BJ (cell line): Measurements from ENCODE around the gene DHX58. TPM values are rescaled to one million over a fixed set of nuclear protein-coding genes. Genes with fewer than 3 reads are reported as not detected.

Experiments
- CTCF ChIA-PET: fragments of 350-600 bp; formaldehyde crosslinking; extraction: SDS; loops from one replicate; lab custom pipeline; 2021; ENCODE audit warnings: antibody characterized with exemption, inconsistent platforms; lab: Yijun Ruan, JAX
- POLR2A ChIA-PET: fragments of 300-600 bp; sonication (Branson Sonifier 250); formaldehyde crosslinking; extraction: SDS; loops from one replicate; lab custom pipeline; 2021; ENCODE audit warnings: antibody characterized with exemption; lab: Charles Lee
- DNase-seq: peaks from one replicate; pipeline ENCODE4 v3.0.0-alpha.2; 2011; ENCODE audit warnings: low read depth
- H3K27me3 ChIP-seq: 2 replicates; pipeline ENCODE4 v1.6.0; 2011; ENCODE audit warnings: low read length; ENCODE audit not compliant: control insufficient read depth, insufficient read depth
- H3K36me3 ChIP-seq: 2 replicates; pipeline ENCODE4 v1.5.1; 2011; ENCODE audit warnings: low read length; ENCODE audit not compliant: control insufficient read depth, insufficient read depth
- H3K4me3 ChIP-seq: 2 replicates; pipeline ENCODE4 v1.5.1; 2011; ENCODE audit warnings: low read depth, mild to moderate bottlenecking, control low read depth, low read length
- polyA plus RNA-seq: library from polyadenylated mRNA; depleted of rRNA; stranded (reverse); fragments of >200 nt; gene quantifications from 2 replicates; pipeline ENCODE4 v1.2.3, GENCODE V29; 2011
- TF ChIP-seq, protein P1 (sequence below): IDR thresholded peaks from 2 replicates; pipeline ENCODE4 v1.5.1; 2011; ENCODE audit warnings: low read depth, mild to moderate bottlenecking, control low read depth, inconsistent platforms, low read length, moderate library complexity; ENCODE audit not compliant: insufficient read depth

Gene DHX58
- polyA plus RNA-seq, 1 experiment, result 18.0 TPM

DNA sequence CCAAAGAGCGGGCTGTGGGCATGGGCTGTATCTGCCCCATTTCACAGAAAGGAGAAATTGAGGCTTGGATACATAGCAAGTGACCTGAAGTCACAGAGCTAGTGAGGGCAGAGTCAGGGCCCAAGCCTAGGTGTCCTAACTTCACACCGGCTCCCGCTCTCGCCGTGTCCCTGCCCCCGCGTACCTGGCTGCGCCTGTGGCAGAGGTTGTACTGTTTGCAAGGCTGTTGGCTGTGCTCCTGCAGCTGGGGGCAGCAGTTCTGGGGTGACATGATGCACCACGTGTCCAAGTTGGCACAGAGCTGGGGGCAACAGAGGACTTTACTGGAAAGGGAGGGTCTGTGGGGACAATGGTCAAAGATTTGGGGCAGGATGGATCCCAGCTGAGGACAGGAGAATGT, 3.4 kb downstream of the DHX58 start:
- ChIA-PET POLR2A (interaction anchor here (0.6 kb wide), 1 partner anchor 151 kb away, joined by 3 read pairs; no protein-coding TSS in a partner anchor), CTCF (interaction anchor here (0.6 to 1.6 kb wide), 3 partner anchors 12 to 89 kb away, joined by 3 to 5 read pairs (median 4); partner anchors contain the start of genes KAT2A and NKIRAS2)
- Histone ChIP-seq H3K27me3 (no peaks in the 10 kb centered on the region), H3K4me3 (no peak overlapping the region), H3K36me3 (peaks cover 6% of the 10 kb centered on the region)
- DNase-seq, result no peak
- TF ChIP-seq, protein P1, sequence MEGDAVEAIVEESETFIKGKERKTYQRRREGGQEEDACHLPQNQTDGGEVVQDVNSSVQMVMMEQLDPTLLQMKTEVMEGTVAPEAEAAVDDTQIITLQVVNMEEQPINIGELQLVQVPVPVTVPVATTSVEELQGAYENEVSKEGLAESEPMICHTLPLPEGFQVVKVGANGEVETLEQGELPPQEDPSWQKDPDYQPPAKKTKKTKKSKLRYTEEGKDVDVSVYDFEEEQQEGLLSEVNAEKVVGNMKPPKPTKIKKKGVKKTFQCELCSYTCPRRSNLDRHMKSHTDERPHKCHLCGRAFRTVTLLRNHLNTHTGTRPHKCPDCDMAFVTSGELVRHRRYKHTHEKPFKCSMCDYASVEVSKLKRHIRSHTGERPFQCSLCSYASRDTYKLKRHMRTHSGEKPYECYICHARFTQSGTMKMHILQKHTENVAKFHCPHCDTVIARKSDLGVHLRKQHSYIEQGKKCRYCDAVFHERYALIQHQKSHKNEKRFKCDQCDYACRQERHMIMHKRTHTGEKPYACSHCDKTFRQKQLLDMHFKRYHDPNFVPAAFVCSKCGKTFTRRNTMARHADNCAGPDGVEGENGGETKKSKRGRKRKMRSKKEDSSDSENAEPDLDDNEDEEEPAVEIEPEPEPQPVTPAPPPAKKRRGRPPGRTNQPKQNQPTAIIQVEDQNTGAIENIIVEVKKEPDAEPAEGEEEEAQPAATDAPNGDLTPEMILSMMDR, result no peak

DNA sequence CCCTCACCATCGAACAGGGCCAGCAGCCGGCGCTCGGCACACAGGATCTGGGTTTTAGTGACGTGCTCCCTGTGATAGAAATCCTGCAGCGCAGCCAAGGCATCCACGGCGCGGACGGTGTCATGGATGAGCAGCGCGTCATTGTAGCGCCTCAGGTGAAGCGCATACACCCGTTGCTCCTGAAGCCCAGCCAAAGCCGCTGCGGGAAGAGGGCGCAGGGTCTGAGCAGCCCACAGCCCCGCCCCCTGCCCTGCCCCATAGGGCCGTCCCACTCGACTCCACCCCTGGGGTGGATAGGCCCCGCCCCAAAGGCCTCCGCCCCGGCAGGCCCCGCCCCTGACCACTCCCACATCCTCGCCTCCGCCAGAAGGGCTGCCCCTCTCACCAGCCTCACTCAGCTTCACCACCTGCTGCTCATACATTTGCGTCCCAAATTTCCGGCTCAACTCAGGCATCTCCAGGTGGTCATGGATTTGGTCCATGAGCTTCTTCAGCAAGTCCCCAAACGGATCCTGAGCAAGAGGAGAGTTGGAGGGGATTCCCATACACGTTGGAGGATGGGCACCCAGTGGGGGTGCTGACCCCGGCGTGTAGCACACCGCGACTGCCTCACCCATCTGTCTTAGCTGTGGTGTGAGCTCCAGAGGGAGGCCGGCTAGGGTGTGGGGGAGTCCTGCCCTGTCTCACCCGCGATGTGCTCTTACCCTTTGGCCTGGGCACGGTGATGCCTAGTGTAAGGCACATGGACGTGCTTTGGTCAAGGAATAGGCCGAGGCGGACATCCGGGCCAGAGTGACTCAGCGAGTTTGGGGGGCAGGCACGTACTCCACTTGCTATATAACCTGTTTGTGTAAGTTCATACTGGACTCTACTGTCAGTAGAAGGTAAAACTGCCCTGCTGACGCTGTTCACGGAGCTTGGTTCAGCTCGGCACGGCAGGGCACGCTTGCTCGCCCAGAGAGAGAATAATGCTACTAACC, 4.6 kb downstream of the DHX58 start:
- Histone ChIP-seq H3K27me3 (no peaks in the 10 kb centered on the region), H3K36me3 (peaks cover 3% of the 10 kb centered on the region), H3K4me3 (no peak overlapping the region)
- TF ChIP-seq, protein P1, result no peak
- POLR2A ChIA-PET, result no interaction called here
- no peak for DNase-seq
- CTCF ChIA-PET, result interaction anchor here (0.8 to 1.6 kb wide), 5 partner anchors 10 to 145 kb away, joined by 3 to 5 read pairs (median 4); partner anchors contain the start of gene NKIRAS2

GRCh38 chr17:42107124-42107523, 5.4 kb downstream of the DHX58 start:
- H3K36me3 ChIP-seq, result peaks cover 3% of the 10 kb centered on the region
- no peak for DNase-seq
- POLR2A ChIA-PET, result no interaction called here
- CTCF ChIA-PET, result interaction anchor here (0.9 to 1.2 kb wide), 3 partner anchors 10 to 144 kb away, joined by 3 to 4 read pairs (median 4); no protein-coding TSS in a partner anchor
- TF ChIP-seq, protein P1, result no peak
- H3K27me3 ChIP-seq, result no peaks in the 10 kb centered on the region
- H3K4me3 ChIP-seq, result no peak overlapping the region

DNA sequence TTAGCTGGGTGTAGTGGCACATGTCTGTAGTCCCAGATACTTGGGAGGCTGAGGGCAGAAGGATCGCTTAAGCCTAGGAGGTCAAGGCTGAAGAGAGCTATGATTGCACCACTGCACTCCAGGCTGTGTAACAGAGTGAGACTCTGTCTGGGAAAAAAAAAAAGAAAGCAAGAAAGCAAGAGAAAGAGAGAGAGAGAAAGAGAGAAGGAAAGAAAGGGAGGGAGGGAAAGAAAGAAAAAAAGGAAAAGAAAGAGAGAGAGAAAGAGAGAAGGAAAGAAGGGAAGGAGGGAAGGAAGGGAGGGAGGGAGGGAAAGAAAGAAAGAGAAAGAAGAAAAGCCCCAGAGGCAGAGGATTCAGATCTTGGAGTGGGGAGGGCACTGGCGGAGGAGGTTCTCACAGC, 6.5 kb downstream of the DHX58 start:
- Histone ChIP-seq H3K27me3 (no peaks in the 10 kb centered on the region), H3K4me3 (no peak overlapping the region), H3K36me3 (peaks cover 3% of the 10 kb centered on the region)
- ChIA-PET CTCF (interaction anchor here (0.9 to 1.2 kb wide), 2 partner anchors 9 to 38 kb away, joined by 3 to 4 read pairs; no protein-coding TSS in a partner anchor), POLR2A (no interaction called here)
- TF ChIP-seq, protein P1, result no peak
- no peak for DNase-seq

- peaks cover 3% of the 10 kb centered on the region for H3K36me3 ChIP-seq
- DNase-seq, result no peak
- POLR2A ChIA-PET, result interaction anchor here (0.6 kb wide), 1 partner anchor 183 kb away, joined by 3 read pairs; no protein-coding TSS in a partner anchor
- CTCF ChIA-PET, result interaction anchor here (0.9 to 1.4 kb wide), 2 partner anchors 8 to 36 kb away, joined by 4 to 5 read pairs; partner anchors contain the start of gene DHX58
- TF ChIP-seq, protein P1, result no peak
- no peaks in the 10 kb centered on the region for H3K27me3 ChIP-seq
- H3K4me3 ChIP-seq, result no peak overlapping the region
These were observed 8.2 kb downstream of the DHX58 start for GRCh38 chr17:42104264-42104663.
